Brain microvascular endothelial cell (primary cell): ENCODE results near the gene MOK.
"Not testable (repeated sequence)": the region's sequence is repeated elsewhere in the genome, so short reads cannot be mapped to it uniquely, and the experiment has no call there.

Experiments
- DNase-seq: peaks from one replicate; pipeline ENCODE4 v3.0.0-alpha.2; 2020
- H3K27ac ChIP-seq: fragments of 250-450 bp; sonication (Bioruptor Pico); 2 replicates; pipeline ENCODE4 v1.5.1; 2020; ENCODE audit warnings: mild to moderate bottlenecking, moderate library complexity
- H3K27me3 ChIP-seq: fragments of 250-450 bp; sonication (Bioruptor Pico); replicated peaks from 2 replicates; pipeline ENCODE4 v1.5.1; 2020; ENCODE audit warnings: mild to moderate bottlenecking
- H3K36me3 ChIP-seq: fragments of 250-450 bp; sonication (Bioruptor Pico); replicated peaks from 2 replicates; pipeline ENCODE4 v1.5.1; 2020; ENCODE audit warnings: mild to moderate bottlenecking
- H3K4me3 ChIP-seq: 2 replicates; pipeline ENCODE4 v1.5.1; 2011; ENCODE audit warnings: low read depth, mild to moderate bottlenecking, control low read depth, low read length, moderate library complexity
- in situ Hi-C: cut with HindIII; loops from 2 replicates; pipeline ENCODE4 v1.10.0; 2017; ENCODE audit warnings: low sequenced_read_pairs, low pct_ligation_motif_present
- TF ChIP-seq, protein P1 (sequence below): IDR thresholded peaks from 2 replicates; pipeline ENCODE4 v1.5.1; 2011; ENCODE audit warnings: low read depth, mild to moderate bottlenecking, moderate library complexity, low read length, control low read depth, inconsistent platforms; ENCODE audit errors: missing control alignments

Gene MOK

DNA sequence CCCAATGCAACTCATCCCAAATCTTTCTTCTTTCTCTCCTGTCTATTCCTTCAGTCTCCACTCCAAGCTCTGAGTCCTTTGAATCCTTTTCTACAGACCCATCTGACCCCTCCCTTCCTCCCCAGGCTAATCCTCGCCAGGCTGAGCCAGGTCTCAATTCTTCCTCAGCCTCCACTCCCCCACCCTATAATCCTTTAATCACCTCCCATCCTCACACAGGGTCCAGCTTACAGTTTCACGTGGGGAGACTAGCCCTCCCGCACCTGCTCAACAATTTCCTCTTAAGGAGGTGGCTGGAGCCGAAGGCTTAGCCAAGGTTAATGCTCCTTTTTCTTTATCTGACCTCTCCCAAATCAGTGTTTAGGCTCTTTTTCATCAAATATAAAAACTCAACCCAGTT is 63.8 kb downstream of the MOK start:
- Histone ChIP-seq H3K27ac (no peak overlapping the region), H3K4me3 (no peak overlapping the region), H3K27me3 (no peaks in the 10 kb centered on the region), H3K36me3 (no peaks in the 10 kb centered on the region)
- DNase-seq, result no peak
- in situ Hi-C loops, result no loop called here
- TF ChIP-seq, protein P1, sequence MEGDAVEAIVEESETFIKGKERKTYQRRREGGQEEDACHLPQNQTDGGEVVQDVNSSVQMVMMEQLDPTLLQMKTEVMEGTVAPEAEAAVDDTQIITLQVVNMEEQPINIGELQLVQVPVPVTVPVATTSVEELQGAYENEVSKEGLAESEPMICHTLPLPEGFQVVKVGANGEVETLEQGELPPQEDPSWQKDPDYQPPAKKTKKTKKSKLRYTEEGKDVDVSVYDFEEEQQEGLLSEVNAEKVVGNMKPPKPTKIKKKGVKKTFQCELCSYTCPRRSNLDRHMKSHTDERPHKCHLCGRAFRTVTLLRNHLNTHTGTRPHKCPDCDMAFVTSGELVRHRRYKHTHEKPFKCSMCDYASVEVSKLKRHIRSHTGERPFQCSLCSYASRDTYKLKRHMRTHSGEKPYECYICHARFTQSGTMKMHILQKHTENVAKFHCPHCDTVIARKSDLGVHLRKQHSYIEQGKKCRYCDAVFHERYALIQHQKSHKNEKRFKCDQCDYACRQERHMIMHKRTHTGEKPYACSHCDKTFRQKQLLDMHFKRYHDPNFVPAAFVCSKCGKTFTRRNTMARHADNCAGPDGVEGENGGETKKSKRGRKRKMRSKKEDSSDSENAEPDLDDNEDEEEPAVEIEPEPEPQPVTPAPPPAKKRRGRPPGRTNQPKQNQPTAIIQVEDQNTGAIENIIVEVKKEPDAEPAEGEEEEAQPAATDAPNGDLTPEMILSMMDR, result no peak

DNA sequence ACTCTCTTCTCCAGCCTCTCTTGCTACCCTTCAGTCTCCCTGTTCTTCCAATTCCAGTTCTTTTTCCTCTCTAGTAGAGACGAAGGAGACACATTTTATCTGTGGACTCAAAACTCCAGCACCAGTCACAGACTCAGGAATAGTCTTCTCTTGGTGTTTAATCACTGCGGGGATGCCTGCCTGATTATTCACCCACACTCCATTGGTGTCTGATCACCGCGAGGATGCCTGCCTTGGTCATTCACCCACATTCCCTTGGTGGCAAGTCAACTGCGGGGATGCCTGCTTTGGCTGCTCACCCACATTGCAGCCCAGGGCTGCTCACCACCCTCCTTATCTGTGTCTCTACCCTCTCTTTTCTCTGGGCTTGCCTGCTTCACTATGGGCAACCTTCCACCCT is 64.5 kb downstream of the MOK start:
- H3K36me3 ChIP-seq, H3K27me3 ChIP-seq, H3K4me3 ChIP-seq, in situ Hi-C loops, H3K27ac ChIP-seq: not testable (repeated sequence)
- peak; percentile 55 for DNase-seq

DNA sequence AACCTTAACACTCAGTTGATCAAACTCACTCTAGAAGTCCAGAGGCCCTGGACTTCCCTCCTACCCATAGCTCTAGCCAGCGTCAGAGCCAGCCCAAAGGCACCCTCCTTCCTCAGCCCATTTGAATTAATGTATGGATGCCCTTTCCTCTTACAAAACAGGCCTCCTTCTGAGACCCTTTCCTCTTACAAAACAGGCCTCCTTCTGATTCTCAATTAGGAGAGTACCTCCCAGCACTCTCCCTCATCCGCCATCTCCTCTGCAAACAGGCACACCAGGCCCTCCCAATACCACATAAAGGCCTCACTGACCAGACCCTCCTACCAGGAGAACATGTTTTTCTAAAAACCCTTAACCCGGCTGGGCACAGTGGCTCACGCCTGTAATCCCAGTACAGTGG is 65.7 kb downstream of the MOK start:
- no peak overlapping the region for H3K4me3 ChIP-seq
- DNase-seq, result no peak
- in situ Hi-C loops, result loop anchor here (10.0 kb wide), 1 partner anchor 76 kb away; the partner anchor contains the start of gene ZNF839
- TF ChIP-seq, protein P1, result no peak
- H3K27ac ChIP-seq, result no peak overlapping the region
- no peaks in the 10 kb centered on the region for H3K27me3 ChIP-seq
- H3K36me3 ChIP-seq, result no peaks in the 10 kb centered on the region

DNA sequence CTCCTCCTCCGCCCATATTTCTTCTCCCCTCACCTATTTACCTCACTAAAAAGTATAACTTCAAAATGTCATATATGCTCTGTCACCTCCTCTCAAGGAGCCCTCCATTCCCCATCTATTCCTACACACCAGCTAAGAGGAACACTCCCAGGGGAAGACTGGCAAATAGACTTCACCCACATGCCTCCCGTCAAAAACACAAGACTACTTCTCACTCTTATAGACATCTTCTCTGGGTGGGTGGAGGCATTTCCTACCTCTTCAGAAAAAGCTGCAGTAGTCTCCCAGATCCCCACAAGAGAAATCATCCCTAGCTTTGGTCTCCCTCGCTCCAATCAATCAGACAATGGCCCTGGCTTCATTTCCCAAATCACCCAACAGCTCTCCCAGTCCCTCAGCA is 66.2 kb downstream of the MOK start:
- H3K36me3 ChIP-seq, result no peaks in the 10 kb centered on the region
- no peaks in the 10 kb centered on the region for H3K27me3 ChIP-seq
- no peak overlapping the region for H3K4me3 ChIP-seq
- TF ChIP-seq, protein P1, result no peak
- in situ Hi-C loops, result loop anchor here (10.0 kb wide), 1 partner anchor 76 kb away; the partner anchor contains the start of gene ZNF839
- no peak overlapping the region for H3K27ac ChIP-seq
- DNase-seq, result no peak

DNA sequence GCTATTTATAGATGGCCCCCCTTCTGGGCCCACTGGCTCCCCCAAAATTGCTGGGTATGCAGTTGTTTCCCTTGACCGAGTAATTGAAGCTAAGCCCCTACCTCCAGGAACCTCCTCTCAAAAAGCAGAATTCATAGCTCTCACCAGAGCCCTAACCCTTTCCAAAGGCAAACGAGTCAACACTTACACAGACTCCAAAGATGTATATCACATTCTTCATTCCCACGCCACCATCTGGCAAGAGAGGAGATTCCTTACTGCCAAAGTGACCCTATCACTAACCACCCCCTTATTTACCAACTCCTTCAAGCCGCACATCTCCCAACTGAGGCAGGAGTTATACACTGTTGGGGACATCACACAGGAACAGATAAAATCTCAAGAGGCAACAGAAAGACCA is 66.8 kb downstream of the MOK start:
- H3K4me3 ChIP-seq, result no peak overlapping the region
- DNase-seq, result no peak
- in situ Hi-C loops, result loop anchor here (10.0 kb wide), 1 partner anchor 77 kb away; the partner anchor contains the start of gene ZNF839
- TF ChIP-seq, protein P1, result no peak
- H3K27ac ChIP-seq, result no peak overlapping the region
- H3K36me3 ChIP-seq, result no peaks in the 10 kb centered on the region
- no peaks in the 10 kb centered on the region for H3K27me3 ChIP-seq

DNA sequence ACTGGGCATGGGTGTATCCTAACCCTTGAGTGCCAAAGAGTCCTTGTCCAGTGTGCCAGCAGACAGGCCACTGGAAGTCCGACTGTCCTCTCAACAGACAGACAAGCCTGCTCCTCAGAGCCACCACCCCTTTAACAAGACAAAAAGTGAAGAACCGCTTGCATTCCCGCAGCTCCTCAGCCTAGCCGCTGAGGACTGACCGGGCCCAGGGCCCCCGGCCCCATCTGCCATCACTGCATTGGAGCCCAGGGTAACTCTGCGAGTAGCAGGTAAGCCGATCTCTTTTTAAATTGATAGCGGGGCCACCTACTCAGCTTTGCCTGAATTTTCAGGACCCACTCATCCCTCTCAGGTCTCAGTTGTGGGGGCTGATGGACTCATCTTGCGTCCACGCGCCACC is 68.9 kb downstream of the MOK start:
- no peaks in the 10 kb centered on the region for H3K27me3 ChIP-seq
- H3K27ac ChIP-seq, result peak overlapping the region; percentile 18
- no peak for DNase-seq
- TF ChIP-seq, protein P1, result no peak
- no peak overlapping the region for H3K4me3 ChIP-seq
- in situ Hi-C loops, result loop anchor here (10.0 kb wide), 1 partner anchor 79 kb away; the partner anchor contains the start of gene ZNF839
- H3K36me3 ChIP-seq, result peaks cover 2% of the 10 kb centered on the region
